Right ventricle myocardium superior (tissue), 1 donor: Measurements from ENCODE around the gene PWWP2A. TPM values are rescaled to one million over a fixed set of nuclear protein-coding genes. Genes with fewer than 3 reads are reported as not detected.
"Not testable (repeated sequence)": the region's sequence is repeated elsewhere in the genome, so short reads cannot be mapped to it uniquely, and the experiment has no call there.

Source experiments
- ATAC-seq: fragments of 200-7000 bp; cut with Tn5 transposase; one replicate; pipeline ENCODE4 v1.9.1; 2020; ENCODE audit warnings: mild to moderate bottlenecking; ENCODE audit not compliant: poor library complexity
- DNase-seq: peaks from one replicate; pipeline ENCODE4 v3.0.0-alpha.2; 2020
- intact Hi-C: fragments of 100-400 bp; cut with DNase I; formaldehyde crosslinking; loops from one replicate; pipeline ENCODE4 v1.11.2; 2022
- total RNA-seq: library from RNA; stranded (reverse); fragmentation: NEBNext Ultra II Directional; extraction: Animal tissue kit (Norgen Biotek cat#: 25700); gene quantifications from one replicate; pipeline ENCODE4 v1.2.1, GENCODE V29; 2021
- donor health status: DM: no; HTN: yes; CAD: no; lungs with severe emphysema.

PWWP2A gene
- total RNA-seq, 1 donor from 2014 or later = 8.8 TPM

DNA sequence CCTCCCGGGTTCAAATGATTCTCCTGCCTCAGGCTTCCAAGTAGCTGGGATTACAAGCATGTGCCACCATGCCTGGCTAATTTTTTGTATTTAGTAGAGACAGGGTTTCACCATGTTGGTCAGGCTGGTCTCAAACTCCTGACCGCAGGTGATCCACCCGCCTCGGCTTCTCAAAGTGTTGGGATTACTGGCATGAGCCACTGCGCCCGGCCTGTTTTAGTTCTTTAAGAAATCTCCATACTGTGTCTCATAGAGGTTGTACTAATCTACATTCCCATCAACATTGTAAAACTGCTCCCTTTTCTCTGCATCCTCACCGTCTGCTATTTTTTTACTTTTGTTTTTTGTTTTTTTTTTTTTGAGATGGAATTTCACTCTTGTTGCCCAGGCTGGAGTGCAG is 25.2 kb upstream of the PWWP2A start:
- intact Hi-C loops, DNase-seq, ATAC-seq: not testable (repeated sequence)

DNA sequence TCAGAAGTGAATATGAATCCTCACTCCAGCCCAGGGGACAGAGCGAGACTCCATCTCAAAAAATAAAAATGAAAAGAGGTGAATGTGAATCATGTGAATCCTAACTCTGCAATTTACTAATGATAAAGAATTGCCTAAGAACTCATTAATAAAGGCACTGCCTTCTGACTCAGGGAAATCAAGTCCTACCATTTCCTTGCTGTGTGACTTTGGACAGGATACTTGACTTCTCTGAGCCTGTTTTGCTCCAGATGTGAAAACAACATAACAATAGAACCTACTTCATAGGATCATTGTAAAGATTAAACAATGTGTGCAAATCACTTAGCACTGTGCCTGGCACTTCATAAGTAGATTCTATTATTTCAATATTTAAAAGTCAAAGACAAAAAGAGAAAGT is 15.1 kb upstream of the PWWP2A start:
- DNase-seq (no peak), ATAC-seq (no peak)
- intact Hi-C loops = no loop called here

DNA sequence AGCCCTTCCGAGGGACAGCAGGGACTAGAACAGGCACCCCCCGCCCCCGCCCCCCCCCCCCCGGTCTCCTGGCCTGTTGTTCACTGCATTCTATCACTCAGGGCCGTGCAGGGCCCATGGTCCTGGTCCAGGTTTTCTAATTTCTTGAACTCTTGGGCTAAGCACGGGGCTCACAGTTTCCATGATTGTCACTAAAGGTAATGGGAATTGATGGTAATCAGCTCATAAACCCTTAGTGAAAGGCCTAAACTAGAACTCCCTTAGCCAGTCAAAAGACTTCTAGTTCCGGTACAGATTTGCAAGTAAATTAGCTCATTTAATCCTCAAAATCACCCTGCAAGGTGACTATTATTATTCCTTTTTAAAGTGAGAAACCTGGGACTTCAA is 14.7 kb upstream of the PWWP2A start:
- intact Hi-C loops = no loop called here
- peak; percentile 56 for ATAC-seq
- DNase-seq = no peak

DNA sequence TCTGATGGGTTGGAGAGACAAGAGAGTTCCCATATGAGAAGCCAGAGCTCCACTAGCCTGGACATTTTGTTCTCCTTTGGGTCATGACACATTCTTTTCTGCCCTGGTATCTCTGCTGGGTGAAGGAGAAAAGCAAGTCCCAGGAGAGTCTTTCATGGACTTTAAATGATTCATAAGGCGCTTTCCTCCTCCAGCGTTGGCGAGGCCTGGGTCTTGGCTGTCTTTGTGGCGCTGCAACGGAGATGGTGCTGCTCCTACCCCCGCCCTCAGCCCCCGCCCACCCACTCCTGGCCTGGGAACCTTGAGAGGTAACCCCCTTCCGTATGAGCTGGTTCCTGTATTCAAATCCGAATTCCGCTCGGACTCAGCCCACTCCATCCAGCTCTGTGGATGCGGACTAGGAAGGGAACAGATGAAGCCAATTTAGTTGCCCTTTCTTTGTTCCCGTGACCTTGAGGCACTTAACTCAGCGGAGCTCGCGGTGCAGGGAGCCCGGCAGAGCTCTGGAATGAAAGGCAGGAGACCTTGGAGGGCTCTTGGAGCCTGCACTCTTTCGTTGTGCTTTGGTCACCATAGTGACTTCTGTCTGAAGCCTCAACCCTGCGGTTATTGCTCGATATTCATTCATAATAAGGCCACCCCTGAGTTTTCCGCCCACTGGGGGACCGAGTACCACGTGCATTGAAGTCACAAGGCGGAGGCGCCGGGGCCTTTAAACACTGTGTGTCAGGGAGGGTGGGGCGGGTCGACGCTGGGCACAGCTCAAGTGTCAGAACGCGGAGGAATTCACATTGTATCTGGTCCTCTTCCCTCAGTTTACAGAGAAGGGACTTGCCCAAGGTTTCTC is 14.0 kb upstream of the PWWP2A start:
- DNase-seq (peak; percentile 52), ATAC-seq (peak; percentile 84)
- intact Hi-C loops = no loop called here

DNA sequence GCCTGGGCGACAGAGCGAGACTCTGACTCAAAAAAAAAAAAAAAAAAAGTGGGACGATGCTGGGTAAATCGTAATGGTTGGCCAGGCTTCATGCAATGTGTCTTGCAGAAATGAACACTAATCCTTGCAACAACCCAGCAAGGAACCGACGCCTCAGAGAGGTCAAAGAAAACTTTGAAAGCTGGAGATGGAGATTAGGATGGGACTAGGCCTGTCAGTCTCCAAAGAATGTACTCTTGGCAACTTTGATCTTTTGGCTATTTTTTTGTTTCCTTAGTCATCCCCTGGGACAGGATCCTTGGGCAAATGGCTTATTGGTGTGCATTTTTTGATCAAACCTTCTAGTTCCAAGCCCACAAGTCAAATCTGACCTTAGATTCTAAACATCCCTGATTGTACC is 10.6 kb upstream of the PWWP2A start:
- intact Hi-C loops = no loop called here
- ATAC-seq (no peak), DNase-seq (no peak)

DNA sequence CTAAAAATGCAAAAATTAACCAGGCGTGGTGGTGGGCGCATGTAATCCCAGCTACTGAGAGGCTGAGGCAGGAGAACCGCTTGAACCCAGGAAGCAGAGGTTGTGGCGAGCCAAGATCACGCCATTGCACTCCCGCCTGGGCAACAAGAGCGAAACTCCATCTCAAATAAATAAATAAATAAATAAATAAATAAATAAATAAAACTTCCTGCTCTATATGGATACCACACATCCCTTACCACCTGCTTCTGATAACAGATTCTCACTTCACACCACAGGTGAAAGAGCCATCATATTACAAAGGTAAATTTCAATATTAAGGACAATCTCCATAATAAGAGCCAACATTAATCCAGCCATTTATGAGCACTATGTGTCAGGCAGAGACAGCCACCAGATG is 9.4 kb upstream of the PWWP2A start:
- DNase-seq (no peak), ATAC-seq (no peak)
- intact Hi-C loops = no loop called here

DNA sequence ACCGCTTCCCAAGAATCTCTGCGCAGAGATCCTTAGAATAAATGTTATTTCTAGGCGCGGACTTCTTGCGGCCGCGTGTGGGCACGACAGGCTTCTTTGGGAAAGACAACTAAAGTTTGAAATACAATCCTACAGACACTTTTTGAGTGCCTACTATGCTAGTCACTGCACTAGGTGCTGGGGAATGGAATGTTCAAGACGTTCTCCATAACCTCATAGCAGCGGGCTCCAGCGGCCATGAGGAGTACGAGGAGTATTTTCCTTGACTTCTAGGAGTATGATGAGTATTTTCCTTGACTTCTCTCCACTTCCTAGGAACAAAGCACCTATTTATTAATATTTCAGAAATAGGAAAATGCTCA is 636 bp upstream of the PWWP2A start:
- DNase-seq = no peak
- intact Hi-C loops = no loop called here
- ATAC-seq = no peak

DNA sequence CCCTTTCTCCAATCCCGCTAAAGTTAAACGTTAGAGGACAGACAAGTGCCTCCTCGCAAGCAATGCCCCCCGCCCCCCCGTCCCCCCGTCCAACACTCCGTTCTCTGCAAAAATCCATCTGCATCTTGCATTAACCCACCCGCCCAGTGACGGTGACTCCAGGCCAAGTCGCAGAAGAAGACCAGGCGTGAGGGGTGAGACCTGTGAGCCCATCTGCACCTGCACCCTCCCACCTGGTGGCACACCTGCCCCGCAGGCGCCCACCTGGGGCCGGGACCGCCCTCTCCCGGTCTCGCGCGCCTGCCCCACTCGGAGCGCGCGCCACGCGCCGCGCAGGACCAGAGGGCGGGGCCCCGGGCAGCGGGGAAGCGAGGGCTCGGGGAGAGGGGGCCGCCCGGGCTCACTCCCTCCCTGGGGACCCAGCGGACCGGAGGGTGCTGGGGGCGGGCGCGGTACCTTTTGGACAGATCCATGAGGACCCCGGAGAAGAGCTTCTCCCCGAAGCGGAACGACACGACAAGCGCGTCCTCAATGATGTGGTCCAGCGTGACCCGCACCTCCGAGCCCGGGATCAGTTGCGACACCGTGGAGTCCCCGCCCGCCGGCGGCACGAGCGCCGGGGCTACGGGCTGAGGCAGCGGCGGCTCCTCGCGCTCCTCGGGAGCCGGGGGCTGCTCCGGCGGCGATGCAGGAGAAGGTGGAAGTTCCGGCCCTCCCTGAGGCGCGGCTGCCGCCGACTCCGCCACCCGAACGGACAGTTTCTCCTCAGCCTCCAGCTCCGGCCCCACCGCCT is 705 bp downstream of the PWWP2A start:
- ATAC-seq = peak; percentile 64
- DNase-seq = peak; percentile 72
- intact Hi-C loops = no loop called here

DNA sequence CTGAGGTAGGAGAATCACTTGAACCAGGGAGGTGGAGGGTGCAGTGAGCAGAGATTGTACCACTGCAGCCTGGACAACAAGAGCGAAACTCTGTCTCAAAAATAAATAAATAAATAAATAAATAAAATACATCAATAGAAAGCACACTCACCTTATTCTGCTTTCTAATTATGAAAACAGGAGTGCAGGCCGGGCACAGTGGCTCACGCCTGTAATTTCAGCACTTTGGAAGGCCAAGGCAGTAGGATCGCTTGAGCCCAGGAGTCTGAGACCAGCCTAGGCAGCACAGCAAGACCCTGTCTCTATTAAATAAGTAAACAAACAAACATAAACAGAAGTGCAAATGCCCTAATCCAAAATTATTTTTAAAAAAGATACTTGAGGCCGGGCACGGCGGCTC is 2.3 kb downstream of the PWWP2A start:
- DNase-seq (no peak), ATAC-seq (no peak)
- intact Hi-C loops = no loop called here

DNA sequence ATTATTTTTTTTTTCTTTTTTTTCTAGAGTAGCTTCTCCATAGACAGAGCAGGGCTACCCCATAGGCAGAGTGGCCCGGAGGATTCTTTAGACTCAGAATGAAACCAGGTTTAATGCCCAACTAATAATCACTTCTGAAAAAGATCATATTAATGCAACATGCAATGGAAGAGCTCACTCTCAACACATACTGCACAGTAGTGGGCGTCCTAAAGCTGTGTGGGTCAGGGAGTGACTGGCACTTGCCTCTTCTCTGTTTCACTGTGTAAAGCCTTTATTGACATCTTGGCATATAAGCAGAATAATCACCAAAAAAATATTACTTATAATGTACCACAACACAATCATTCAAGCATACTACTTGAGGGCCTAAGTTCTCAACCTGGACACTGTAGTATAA is 11.1 kb downstream of the PWWP2A start:
- intact Hi-C loops = no loop called here

DNA sequence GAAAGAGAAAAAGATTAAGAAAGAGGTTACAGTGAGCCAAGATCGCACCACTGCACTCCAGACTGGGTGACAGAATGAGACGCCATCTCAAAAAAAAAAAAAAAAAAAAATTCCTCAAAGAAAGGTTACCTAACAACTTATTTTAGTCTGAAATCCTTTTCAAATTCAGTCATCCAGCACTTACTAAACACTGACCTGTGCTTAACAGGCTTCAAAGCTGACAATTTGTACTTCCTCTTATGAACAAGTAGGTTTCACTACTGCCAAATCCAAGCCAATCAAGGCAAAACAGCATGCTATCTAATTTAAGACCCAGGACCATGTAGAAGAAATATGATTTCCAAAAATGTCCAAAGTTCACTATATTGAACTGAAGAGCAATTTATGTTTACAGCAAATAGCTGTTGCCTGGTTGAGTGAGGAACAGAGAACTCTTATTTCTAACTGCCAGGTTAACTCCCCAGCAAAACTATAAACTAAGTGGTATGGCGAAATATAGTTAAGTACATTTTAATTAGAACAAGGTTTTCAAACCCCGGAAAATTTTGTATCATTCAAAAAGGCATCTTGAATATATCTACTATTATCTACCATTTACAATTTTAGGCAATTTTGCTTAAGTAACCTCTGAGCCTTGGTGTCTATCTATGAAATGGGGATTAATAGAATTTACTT is 13.4 kb downstream of the PWWP2A start:
- no peak for ATAC-seq
- intact Hi-C loops = no loop called here
- DNase-seq = no peak

More for the DNA sequence above, 11.1 kb downstream of the PWWP2A start:
- ATAC-seq (no peak), DNase-seq (no peak)

DNA sequence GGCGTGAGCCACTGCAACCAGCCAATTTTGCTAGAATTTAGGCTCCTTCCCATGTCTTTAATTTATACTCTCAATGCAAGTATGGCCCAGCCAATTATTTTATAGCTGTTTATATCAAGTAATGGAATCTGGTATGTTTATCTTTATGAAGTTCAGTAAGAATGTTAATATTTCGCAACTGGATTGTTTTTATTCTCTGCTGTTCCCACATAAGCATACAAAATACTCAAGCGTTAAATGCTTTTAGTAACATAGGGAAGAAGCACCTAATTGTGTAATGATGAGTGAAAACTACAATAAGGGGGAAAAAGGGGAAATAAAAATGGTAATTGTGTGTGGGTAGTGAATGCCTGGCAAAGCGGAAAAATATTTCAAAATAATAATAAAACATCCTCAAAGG is 21.3 kb downstream of the PWWP2A start:
- DNase-seq = no peak
- intact Hi-C loops = no loop called here

DNA sequence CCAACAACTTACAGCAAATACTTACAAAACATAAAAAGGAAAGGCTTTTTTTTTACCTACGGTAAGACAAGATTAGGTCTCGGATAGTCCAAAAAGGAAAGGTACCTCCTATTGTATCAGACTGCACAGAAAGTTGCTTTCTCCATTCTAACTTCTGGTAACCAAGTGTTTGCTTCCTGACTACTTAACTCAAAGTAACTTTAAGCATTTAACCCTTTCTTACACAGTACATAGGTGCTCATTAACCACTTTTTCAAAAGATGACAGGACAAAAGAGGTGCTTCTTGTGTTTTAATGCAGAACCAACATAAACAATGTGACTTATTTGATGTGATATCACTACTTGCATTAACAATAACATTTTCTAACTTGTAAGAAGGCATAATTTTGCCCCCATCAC is 23.1 kb downstream of the PWWP2A start:
- intact Hi-C loops = no loop called here
- DNase-seq (no peak), ATAC-seq (no peak)

More for the DNA sequence above, 21.3 kb downstream of the PWWP2A start:
- no peak for ATAC-seq

DNA sequence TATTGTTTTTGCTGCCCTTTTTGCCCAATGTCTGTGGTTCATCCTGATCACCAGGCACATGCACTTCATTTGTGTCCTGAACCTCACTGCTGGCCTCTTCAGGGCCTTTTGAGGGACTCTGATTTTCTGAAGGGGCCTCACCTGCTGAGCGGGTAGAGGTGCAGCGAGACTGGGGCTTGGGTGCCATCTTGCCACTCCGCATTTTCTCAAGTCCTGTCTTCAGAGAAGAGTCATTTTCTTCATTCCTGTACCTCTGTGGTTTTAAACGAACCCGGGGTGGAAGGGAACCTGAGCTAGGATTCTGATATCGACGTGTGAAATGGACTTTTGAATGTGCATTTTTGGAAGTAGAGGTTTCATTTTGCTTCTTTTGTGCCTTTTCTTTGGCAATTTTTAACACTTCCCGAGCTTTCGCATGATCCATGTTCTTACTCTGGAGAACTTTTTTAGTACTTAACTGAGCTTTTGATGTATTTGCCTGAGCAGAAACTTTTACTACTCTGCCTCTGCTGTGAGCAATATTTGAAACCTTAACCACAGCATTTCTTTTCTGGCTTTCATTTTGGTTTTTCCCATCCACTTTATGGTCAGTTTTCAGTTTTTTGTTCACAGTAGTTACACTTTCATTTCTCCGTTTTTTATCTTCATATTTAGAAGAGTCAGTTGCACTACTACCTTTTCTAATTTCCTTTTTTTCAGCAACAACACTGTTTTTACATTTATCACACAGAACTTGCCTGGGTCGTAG is 26.1 kb downstream of the PWWP2A start:
- ATAC-seq = no peak
- intact Hi-C loops = no loop called here
- no peak for DNase-seq

DNA sequence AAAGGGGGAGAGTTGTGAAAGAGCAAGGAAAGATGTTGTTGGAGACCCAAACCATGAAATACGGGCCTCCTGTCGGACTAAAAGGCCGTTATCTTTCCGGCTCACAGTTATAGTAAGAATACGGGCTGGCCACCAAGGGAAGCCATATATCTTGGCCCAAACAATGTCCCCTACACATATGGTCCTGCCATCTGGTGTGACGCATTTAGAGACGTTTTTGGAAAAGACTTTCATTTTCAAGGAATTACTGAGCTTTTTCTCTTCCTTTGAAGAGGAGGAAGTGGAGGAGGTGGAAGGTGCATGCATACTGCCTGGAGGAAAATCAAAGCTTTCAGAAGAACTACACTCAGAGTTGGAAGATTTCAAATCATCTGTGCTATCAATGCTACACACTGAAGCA is 26.7 kb downstream of the PWWP2A start:
- no peak for ATAC-seq
- intact Hi-C loops = no loop called here
- no peak for DNase-seq

DNA sequence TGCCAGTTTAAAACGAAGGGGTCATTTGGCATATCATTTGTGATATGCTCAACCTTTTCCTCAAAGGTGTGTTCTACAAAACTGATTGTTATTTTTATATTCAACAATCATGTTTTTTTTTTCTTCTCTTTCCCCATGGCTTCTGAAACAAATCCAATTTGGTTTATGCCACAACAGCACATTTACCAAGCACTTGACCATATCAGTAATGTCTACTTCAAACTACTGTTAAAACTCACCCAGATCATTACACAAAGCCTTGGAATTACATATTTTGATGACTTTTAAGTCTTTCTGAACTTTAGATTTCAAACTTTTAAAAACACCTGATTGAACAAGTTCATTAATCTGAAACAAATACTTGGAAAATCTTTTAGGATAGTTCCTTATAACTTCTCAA is 29.2 kb downstream of the PWWP2A start:
- DNase-seq = no peak
- intact Hi-C loops = no loop called here
- ATAC-seq = no peak

DNA sequence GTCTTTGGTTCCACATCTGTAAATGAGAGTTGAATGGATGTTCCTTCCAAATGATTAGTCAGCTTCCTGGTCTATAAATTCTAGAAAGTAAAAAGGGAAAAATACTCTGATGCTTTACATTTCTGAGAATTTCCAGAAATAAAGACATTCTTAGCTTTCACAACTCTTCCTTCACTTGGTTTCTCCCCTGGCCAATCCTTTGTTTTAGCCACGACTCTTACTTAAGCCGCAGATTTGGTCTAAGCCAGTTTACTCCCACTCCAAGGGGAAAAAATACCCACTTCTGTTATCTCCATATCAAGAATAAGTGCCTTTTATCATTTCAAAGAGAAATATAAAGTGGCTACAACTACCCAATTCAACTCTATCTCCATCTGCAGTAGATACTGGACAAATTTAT is 29.7 kb downstream of the PWWP2A start:
- intact Hi-C loops = no loop called here
- ATAC-seq = no peak
- DNase-seq = no peak

DNA sequence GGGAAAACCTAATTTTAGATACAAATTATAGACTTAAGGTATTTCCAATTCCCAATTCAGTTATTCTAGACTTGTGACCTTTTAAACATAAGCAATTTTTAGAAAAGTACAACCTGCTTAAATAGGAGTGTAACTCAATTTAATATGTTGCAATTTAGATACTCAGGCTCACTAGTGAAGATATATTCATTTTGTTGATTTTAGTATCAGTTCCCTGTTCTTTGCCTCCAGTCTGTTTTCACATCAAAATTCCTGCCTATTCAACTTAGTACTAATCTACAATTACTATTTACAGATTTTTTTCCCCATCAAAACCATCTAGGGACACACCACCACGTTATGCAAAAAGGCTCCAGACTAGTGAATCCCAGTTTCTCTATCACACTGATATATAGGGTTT is 30.4 kb downstream of the PWWP2A start:
- intact Hi-C loops = no loop called here
- no peak for ATAC-seq

DNA sequence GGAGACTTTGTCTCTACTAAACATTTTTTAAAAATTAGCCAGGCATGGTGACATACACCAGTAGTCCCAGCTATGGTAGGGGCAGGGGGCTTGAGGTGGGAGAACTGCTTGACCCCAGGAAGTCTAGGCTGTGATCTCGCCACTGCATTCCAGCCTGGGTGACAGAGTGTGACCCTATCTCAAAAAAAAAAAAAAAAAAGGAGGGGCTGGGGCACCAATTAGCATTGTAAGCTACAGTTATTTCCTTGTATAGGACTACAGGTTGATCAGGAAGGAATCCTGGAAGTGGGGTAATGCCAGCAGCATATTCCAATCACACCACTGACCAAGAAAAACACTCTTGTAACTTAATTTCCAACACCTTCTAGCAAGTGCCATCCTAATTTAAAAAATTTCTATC is 32.1 kb downstream of the PWWP2A start:
- no peak for ATAC-seq
- intact Hi-C loops = no loop called here
- no peak for DNase-seq

More for the DNA sequence above, 30.4 kb downstream of the PWWP2A start:
- DNase-seq = no peak
